ENCODE results near the gene HSD3B7. TPM values are rescaled to one million over a fixed set of nuclear protein-coding genes. Genes with fewer than 3 reads are reported as not detected.

Gene HSD3B7
- total RNA-seq, 4 donors from 2014 or later: 6.9 to 17.0 (median 8.8) TPM

DNA sequence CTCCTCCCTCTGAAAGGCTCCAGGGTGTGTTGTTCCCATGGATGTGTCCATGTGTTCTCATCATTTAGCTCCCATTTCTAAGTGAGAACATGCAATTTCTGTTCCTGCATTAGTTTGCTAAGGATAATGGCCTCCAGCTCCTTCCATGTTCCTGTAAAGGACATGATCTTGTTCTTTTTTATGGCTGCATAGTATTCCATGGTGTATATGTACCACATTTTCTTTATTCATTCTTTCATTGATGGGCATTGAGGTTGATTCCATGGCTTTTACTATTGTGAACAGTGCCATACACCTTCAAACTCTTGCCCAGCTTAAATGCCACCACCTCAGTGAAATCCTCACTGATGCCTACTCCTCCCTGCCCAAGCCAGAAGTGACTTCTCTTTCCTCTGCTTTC, 40.7 kb upstream of the HSD3B7 start:
- intact Hi-C loops (cut with DNase I): no loop called here
- peaks cover 0 to 55% (median 15%) of the 10 kb centered on the region in 3 donors for H3K36me3 ChIP-seq
- H3K4me1 ChIP-seq: peaks cover 19 to 46% (median 22%) of the 10 kb centered on the region in 3 donors
- no peaks in the 10 kb centered on the region for H3K9me3 ChIP-seq
- TF ChIP-seq, protein P1, sequence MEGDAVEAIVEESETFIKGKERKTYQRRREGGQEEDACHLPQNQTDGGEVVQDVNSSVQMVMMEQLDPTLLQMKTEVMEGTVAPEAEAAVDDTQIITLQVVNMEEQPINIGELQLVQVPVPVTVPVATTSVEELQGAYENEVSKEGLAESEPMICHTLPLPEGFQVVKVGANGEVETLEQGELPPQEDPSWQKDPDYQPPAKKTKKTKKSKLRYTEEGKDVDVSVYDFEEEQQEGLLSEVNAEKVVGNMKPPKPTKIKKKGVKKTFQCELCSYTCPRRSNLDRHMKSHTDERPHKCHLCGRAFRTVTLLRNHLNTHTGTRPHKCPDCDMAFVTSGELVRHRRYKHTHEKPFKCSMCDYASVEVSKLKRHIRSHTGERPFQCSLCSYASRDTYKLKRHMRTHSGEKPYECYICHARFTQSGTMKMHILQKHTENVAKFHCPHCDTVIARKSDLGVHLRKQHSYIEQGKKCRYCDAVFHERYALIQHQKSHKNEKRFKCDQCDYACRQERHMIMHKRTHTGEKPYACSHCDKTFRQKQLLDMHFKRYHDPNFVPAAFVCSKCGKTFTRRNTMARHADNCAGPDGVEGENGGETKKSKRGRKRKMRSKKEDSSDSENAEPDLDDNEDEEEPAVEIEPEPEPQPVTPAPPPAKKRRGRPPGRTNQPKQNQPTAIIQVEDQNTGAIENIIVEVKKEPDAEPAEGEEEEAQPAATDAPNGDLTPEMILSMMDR (IDR thresholded peaks at IDR 0.05): no peak
- no peak for TF ChIP-seq POLR2A (IDR thresholded peaks at IDR 0.05)
- H3K27ac ChIP-seq: no peak overlapping the region
- no peak for DNase-seq
- no peak overlapping the region for H3K4me3 ChIP-seq
- no peaks in the 10 kb centered on the region for H3K27me3 ChIP-seq

DNA sequence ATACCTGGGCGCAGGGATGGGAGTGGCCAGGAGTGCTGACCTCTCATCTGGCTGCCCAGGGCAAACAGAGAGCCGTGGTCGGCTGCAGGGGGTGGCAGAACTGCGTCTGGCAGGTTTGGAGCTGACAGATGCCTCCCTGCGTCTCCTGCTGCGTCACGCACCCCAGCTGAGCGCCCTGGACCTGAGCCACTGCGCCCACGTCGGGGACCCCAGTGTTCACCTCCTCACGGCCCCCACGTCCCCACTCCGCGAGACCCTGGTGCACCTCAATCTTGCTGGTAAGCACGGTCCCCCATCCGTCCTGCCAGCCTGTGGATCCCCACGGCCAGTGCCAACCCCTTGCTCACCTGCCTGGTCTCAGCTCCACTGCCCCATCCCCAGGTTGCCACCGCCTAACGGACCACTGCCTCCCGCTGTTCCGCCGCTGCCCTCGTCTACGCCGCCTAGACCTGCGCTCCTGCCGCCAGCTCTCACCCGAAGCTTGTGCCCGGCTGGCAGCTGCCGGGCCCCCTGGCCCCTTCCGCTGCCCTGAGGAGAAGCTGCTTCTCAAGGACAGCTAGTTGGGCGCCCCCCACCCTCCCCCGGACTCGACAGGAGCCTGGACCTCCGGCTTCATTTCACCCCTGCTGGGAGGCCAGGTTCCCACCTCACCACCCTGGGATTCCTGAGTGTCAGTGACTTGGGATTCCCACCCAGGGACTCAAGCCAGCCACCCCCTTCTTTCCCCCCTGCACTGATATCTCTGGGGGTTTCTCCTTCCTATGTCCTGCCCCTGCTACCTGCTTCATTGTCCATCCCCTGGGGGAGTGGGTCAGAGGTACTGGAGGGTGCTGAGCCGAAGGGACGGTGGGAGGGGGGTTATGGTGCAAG, 38.1 kb upstream of the HSD3B7 start:
- DNase-seq: no peak
- 85 to 87% methylated on average over 17 to 32 of the region's 38 CpGs for WGBS, 2 donors
- peaks cover 24 to 48% (median 26%) of the 10 kb centered on the region in 3 donors for H3K4me1 ChIP-seq
- H3K27me3 ChIP-seq: no peaks in the 10 kb centered on the region
- H3K9me3 ChIP-seq: no peaks in the 10 kb centered on the region
- no peak overlapping the region for H3K4me3 ChIP-seq
- no peak for TF ChIP-seq POLR2A (IDR thresholded peaks at IDR 0.05)
- TF ChIP-seq, protein P1 (IDR thresholded peaks at IDR 0.05): no peak
- intact Hi-C loops (cut with DNase I): no loop called here
- H3K27ac ChIP-seq: no peak overlapping the region
- H3K36me3 ChIP-seq: peaks cover 0 to 51% (median 15%) of the 10 kb centered on the region in 3 donors

DNA sequence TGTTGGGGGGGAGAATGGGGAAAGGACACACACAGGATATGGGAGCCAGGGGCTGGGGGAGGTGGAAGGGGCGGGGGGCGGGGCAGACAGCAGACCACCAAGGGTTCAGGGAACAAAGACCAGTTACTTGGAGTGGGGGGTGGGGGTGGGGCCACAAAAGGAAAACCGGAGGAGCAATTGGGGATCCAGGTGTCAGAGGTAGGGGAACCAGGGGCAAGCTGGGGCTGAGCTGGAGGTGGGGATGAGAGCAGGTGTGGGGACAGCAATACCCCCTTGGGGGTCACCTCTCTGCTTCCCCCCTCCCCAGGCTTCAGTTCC, 37.5 kb upstream of the HSD3B7 start:
- H3K36me3 ChIP-seq: peaks cover 0 to 46% (median 11%) of the 10 kb centered on the region in 3 donors
- H3K27ac ChIP-seq: peak overlapping the region; percentile 91 to 98 (median 94)
- intact Hi-C loops (cut with DNase I): no loop called here
- H3K4me1 ChIP-seq: peaks cover 20 to 48% (median 26%) of the 10 kb centered on the region in 3 donors
- DNase-seq: no peak
- WGBS, 2 donors: 79 to 83% methylated on average over 3 of the region's 3 CpGs
- no peaks in the 10 kb centered on the region for H3K9me3 ChIP-seq
- no peak for TF ChIP-seq POLR2A (IDR thresholded peaks at IDR 0.05)
- TF ChIP-seq, protein P1 (IDR thresholded peaks at IDR 0.05): no peak
- peak overlapping the region in 2 of 4 donors; percentile 88 to 93 for H3K4me3 ChIP-seq
- H3K27me3 ChIP-seq: no peaks in the 10 kb centered on the region

DNA sequence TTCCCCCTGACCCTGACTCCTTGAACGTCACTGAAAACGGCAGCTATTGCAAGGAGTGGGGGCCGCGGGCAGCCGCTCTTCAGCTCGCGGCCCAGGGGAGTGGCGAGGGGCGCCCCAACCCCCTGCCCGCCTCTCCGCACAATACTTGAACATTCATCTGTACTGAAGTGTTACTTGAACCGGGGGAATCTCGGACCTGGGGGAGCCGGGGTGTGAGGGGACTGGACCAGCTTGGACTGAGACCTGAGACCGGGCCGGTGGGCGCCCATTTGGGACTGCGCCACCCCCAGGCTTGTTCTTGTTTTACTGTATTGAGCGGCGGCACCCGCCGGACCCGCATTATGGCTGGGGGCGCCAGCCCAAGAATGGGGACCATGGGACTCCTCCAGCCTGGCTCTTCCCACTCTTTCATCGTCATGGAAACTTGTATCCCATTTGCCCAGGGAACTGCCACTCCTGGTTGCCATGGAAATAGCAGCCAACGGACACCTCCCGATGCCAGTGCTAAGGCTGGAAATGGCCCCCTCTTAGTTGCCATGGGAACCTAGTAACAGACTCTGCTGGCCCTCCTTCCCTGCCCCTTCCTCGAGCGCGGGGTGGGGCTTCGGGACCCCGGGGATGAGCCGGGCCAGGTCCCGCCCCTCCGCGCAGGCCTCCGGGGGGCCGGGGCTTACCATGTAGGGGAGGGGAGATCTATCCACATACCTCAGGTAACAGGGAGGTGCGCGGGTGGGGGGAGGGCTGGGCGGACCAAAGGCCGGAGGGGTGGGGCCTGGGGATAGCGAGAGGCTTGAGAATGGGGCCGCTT, 36.9 kb upstream of the HSD3B7 start:
- TF ChIP-seq, protein P1 (IDR thresholded peaks at IDR 0.05): no peak
- no peak for TF ChIP-seq POLR2A (IDR thresholded peaks at IDR 0.05)
- WGBS, 2 donors: 43 to 50% methylated on average over 6 to 22 of the region's 44 CpGs
- H3K27me3 ChIP-seq: no peaks in the 10 kb centered on the region
- H3K4me1 ChIP-seq: peaks cover 20 to 52% (median 26%) of the 10 kb centered on the region in 3 donors
- H3K36me3 ChIP-seq: peaks cover 0 to 41% (median 5%) of the 10 kb centered on the region in 3 donors
- H3K27ac ChIP-seq: peak overlapping the region; percentile 91 to 98 (median 94)
- no peaks in the 10 kb centered on the region for H3K9me3 ChIP-seq
- intact Hi-C loops (cut with DNase I): no loop called here
- DNase-seq: no peak
- H3K4me3 ChIP-seq: peak overlapping the region; percentile 73 to 93 (median 89)
